Measurements from ENCODE around the gene PARP2.
"Not testable (repeated sequence)": the region's sequence is repeated elsewhere in the genome, so short reads cannot be mapped to it uniquely, and the experiment has no call there.

Gene PARP2

GRCh38 chr14:20347747-20348146 is 4.3 kb downstream of the PARP2 start:
- no peak for DNase-seq (ENCODE audit: low spot score)

DNA sequence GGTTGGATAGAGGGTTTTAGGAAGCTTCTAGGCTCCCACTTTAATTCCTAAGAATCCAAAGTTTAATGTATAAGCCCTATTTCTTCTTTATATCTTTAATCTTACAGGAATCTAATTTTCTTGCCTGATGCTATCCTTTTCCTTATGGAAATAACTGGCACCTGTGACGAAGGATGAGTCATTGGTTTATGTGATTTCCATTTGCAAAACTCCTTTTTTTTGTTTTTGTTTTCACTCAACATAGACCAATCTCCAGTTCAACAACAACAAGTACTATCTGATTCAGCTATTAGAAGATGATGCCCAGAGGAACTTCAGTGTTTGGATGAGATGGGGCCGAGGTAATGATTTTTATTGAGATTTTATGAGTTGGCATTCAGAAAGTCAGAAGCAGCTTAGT is 6.8 kb downstream of the PARP2 start:
- no peak for DNase-seq (ENCODE audit: low spot score)

GRCh38 chr14:20350860-20351259 is 7.4 kb downstream of the PARP2 start:
- no peak for DNase-seq (ENCODE audit: low spot score)

DNA sequence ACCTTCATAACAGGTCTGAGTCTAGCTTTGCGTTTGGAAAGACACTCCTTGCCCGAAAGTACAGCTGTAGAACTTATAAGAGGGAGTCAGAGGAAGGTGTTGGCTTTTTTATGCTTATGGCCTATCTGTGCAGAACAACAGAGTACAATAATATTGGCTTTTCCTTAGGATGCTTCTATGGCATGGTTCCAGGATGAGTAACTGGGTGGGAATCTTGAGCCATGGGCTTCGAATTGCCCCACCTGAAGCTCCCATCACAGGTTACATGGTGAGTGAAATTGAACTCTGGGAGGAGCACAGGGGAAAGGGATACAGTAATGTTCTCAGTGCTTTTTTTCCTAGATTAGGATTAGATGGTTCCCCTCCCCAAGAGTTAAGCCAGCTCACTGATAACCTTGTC is 13.0 kb downstream of the PARP2 start:
- DNase-seq (ENCODE audit: low spot score), result no peak

DNA sequence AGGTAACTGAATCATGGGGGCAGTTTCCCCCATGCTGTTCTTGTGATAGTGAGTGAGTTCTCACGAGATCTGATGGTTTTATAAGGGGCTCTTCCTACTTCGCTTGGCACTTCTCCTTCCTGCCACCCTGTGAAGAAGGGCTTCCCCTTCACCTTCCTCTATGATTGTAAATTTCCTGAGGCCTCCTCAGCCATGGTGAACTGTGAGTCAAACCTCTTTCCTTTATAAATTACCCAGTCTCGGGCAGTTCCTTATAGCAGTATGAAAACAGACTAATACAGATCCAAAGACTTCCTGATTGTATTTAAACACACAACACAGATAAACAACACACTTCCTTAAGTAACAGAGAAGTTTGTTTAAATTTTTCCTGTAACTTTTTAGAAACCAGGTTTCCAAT is 15.0 kb downstream of the PARP2 start:
- not testable (repeated sequence) for DNase-seq (ENCODE audit: low spot score)

- DNase-seq (ENCODE audit: low spot score), result no peak
Measured at GRCh38 chr14:20365928-20366327, 22.5 kb downstream of the PARP2 start.

DNA sequence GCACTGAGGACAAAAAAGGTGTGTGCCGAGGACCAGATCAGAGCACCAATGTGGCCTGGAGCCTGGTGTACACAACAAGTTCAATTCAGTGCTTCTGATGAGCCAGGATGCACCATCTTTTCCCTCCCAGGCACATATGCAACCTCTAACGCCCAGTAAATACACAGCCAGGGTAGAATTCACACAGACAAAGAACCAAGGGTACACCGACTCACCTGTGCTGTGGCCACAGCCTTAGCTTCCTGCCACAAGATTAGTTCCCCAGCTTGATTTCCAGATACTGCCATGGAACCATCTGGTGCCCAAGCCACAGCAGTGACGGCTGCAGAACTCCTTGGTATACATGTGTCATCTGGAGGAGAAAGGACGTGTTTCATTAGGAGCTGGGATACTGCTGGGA is 29.4 kb downstream of the PARP2 start:
- no peak for DNase-seq (ENCODE audit: low spot score)

DNA sequence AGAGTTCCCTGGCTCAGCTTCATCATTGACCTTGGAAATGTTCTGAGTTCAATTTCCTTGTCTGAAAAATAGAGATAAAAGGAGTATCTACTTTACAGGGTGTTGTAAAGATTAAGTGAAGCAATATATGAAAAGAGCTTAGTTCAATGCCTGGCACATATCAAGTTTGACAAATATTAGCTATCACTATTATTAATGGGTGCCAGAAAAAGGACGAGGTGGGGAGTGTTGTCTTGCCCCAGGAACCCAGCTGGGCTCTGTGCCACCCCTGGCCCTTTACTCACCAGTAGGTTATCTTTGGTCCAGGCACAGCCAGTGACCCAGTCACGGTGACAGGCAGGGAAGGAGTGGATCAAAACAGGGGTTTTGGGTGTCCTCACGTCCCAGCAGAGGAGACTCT is 32.0 kb downstream of the PARP2 start:
- no peak for DNase-seq (ENCODE audit: low spot score)

DNA sequence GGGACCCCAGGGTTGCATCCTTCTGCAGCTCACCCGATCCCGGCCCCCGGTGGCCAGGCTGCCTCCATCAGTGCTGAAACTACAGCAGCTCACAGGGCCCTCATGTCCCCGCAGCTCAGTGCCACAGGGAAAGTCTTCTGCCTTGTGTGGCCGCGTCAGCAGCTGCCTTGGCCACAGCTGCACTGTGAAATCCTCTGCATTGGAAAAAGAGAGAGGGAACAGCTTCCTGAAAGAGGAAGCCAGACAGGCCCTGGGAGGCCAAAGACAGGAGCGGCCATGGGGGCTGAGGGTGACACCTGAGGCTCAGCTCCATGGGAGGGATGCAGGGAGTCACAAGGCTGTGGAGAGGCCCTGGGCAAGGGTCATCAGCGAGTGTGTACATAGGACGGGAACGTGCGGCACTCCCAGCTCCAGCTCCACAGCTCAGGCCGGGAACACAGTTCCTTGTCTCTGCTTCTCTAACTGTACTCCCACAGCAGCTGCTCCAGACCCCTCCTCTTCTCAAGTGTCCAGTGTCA is 32.7 kb downstream of the PARP2 start:
- no peak for DNase-seq (ENCODE audit: low spot score)

DNA sequence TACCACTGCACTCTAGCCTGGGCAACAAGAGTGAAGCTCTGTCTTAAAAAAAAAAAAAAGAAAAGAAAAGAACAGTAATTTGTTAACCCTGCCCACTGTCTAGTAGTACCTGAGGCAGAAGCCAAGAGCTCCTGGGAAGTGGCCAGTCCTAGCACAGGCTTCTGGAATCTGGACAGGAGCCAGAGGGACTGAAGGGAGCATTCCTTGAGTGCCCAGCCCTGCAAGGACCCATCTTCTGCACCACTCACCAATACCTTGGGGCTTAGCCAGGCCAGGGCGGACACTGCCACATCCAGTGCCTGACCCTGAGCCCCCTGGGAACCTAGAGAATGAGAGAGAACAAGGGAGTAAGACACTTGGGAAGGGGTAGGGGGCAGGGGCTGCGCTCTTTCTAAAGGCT is 33.7 kb downstream of the PARP2 start:
- DNase-seq (ENCODE audit: low spot score), result no peak

GRCh38 chr14:20379743-20380142 is 36.3 kb downstream of the PARP2 start:
- no peak for DNase-seq (ENCODE audit: low spot score)

GRCh38 chr14:20380681-20381080 is 37.2 kb downstream of the PARP2 start:
- no peak for DNase-seq (ENCODE audit: low spot score)

DNA sequence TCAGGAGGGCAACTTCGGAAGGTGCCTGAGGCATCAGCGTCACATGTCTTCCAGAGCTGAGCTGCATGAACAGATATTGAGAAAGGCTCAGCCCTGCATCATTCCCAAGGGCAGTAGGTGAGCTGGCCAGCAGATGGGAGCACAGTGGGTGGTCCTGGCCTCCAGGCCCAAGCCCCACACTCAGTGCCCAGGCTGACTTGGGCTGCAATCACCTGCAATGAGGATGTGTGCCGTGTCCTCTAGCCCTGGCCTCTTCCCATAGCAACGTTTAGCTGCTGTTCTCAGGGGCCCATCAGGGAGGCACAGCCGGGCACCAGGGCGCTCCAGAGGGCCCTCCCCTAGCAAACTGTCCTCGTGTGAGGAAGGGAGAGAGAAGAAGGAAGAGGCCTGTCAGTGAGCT is 37.9 kb downstream of the PARP2 start:
- DNase-seq (ENCODE audit: low spot score), result no peak

DNA sequence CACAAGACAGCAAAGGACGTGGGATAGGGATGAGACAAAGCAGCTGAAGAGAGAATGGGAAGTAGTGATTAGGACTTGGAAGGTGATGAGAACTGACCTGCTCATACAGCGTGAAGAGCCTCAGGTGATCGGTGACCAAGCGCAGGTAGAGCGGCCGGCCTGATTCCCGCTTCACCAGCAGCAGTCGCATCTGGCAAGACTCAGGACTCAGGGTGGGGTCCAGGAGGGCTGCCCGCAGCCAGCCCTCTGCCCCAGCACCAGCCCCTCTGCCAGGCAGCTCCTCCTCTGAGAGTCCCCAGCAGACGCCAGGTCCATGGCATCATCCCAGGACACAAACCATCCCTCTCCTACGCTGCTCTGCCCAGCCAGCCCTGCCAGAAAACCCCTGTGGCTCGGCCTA is 39.1 kb downstream of the PARP2 start:
- no peak for DNase-seq (ENCODE audit: low spot score)

DNA sequence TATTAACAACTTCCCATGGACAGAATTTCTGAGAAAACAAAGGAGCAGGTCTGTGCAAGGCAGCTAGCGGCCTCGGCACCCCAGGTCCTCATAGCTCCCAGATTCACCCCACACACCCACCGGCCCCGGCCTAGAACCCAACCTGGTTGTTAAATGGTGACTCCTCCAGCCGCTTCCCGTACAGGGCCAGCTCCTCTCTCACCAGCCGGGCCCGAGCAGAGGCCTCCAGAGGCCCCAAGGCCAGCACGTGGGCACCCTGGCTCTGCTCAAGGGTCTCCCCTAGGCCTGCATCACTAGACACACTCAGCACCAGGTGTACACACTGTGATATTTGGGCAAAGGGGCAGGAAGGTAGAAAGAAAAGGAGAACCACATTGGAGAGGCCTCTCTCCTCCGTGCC is 39.6 kb downstream of the PARP2 start:
- DNase-seq (ENCODE audit: low spot score), result no peak

DNA sequence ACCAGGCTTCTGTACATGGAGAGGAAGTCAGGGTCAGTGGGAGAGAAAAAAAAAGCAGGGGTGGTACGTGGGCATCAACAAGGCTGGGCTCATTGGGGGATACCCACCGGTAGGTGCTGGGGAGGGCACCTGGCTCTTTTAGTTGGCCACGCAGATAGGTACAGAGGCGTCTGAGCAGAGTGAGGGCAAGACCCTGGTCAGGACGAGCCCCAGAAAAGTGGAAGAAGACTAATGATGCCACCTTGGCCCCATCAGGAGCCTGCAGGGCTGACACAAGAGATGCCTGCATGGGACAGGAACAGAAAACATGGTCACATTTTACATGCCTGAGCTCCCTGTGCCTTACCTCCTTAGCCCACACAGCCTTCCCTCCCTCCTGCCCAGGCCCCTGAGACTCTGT is 40.2 kb downstream of the PARP2 start:
- DNase-seq (ENCODE audit: low spot score), result no peak

DNA sequence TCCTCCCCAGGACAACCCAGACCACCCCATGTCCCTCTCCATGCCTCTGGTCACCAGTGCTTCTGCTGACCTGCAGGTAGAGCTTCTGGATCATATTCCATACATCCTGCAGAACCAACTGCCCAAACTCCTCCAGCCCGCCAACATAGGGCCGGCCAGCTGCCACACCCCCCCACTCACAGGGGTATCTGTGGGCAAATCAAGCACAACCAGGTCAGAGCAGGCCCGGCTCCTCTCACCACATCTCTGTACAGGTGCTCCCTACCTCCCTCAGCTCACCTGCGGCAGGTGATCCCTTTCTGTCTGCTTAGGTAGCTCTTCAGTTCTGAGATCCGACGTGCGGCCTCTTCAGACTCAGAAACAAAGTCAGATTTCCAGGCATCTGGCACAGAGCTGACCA is 40.9 kb downstream of the PARP2 start:
- no peak for DNase-seq (ENCODE audit: low spot score)

- no peak for DNase-seq (ENCODE audit: low spot score)
Measured at GRCh38 chr14:20384886-20385285, 41.5 kb downstream of the PARP2 start.

GRCh38 chr14:20386276-20386855 is 42.9 kb downstream of the PARP2 start:
- no peak for DNase-seq (ENCODE audit: low spot score)

GRCh38 chr14:20387576-20387975 is 44.1 kb downstream of the PARP2 start:
- DNase-seq (ENCODE audit: low spot score), result no peak

- no peak for DNase-seq (ENCODE audit: low spot score)
Measured at GRCh38 chr14:20388159-20388558, 44.7 kb downstream of the PARP2 start.

GRCh38 chr14:20391505-20391904 is 48.1 kb downstream of the PARP2 start:
- no peak for DNase-seq (ENCODE audit: low spot score)

- no peak for DNase-seq (ENCODE audit: low spot score)
Measured at GRCh38 chr14:20397511-20397910, 54.1 kb downstream of the PARP2 start.

DNA sequence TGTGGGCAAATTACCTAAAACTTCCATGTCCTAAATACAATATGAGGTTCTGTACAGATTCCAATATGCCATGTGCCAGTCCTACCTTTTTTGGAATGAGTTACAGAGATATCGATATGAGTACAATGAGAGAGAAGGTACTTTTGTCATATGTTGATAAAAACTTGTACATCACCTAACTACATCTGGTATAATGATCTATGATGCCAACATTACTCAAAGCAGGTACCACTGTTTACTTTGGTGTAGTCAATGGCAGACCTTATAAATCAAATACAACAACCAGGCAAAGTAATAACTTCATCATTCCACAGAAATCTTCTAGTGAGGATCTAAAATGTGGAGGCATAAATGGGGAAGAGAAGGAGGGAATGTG is 57.1 kb downstream of the PARP2 start:
- DNase-seq (ENCODE audit: low spot score), result no peak
